VCaP (cell line): ENCODE measurements around the gene THAP8.

Experiments
- H3K27ac ChIP-seq: fragments of 450-650 bp; 2 replicates; pipeline ENCODE4 v1.5.1; 2017
- CTCF ChIP-seq: fragments of 450-650 bp; conservative IDR thresholded peaks from 2 replicates; pipeline ENCODE4 v1.5.1; 2017; ENCODE audit warnings: mild to moderate bottlenecking, moderate library complexity

Gene THAP8

GRCh38 chr19:36026091-36026876 is 27.8 kb downstream of the THAP8 start:
- H3K27ac ChIP-seq, result no peak overlapping the region
- TF ChIP-seq CTCF, result no peak

GRCh38 chr19:36025541-36025940 is 28.5 kb downstream of the THAP8 start:
- H3K27ac ChIP-seq, result no peak overlapping the region
- TF ChIP-seq CTCF, result no peak

- no peak for TF ChIP-seq CTCF
- no peak overlapping the region for H3K27ac ChIP-seq
These were observed 30.7 kb downstream of the THAP8 start for GRCh38 chr19:36023432-36023831.

- no peak overlapping the region for H3K27ac ChIP-seq
- no peak for TF ChIP-seq CTCF
These were observed 34.9 kb downstream of the THAP8 start for GRCh38 chr19:36019061-36019670.

- peak within 1 kb of the TSS; percentile 76; the same call in 1 of the 2 replicates for H3K27ac ChIP-seq
- 0 out of 2 replicates have a peak, but pooled peaks have one; percentile 10 for TF ChIP-seq CTCF
These were observed 39.8 kb downstream of the THAP8 start, which contains the start of gene ALKBH6 for GRCh38 chr19:36014012-36014924. Gene ALKBH6 (minus strand): TSS chr19:36014213. CDS start chr19:36013397, 816 bp downstream.

- peak overlapping the region; percentile 76; the same call in 1 of the 2 replicates for H3K27ac ChIP-seq
- no peak for TF ChIP-seq CTCF
These were observed 40.6 kb downstream of the THAP8 start for GRCh38 chr19:36013280-36014011.
